ENCODE measurements around the gene TXNDC2. TPM values are rescaled to one million over a fixed set of nuclear protein-coding genes. Genes with fewer than 3 reads are reported as not detected.

The TXNDC2 gene
- total RNA-seq, 1 experiment from 2014 or later: 0.12 TPM

DNA sequence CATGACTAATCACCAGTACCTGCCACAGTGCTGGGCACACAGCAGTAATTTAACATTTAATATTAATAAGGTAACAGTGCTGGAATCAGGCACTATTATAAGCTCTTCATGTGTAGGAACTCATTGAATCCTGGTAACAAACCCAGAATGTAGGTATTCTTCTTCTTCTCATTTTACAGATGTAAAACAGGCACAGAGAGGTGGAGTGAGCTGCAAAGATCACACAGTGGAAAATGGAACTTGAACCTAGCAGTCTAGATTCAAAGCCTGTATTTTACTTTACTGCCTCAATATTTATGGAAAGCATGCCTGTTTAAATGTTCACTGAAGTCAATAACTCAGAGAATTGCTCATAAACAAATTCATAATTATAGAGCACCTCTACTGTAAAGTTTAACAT is 24.3 kb downstream of the TXNDC2 start:
- H3K9me2 ChIP-seq (ENCODE audit: insufficient read depth): no peaks in the 10 kb centered on the region
- no peak for DNase-seq (ENCODE audit: low read depth, low spot score)
- H3K4me3 ChIP-seq (replicated peaks in 1 of 2; ENCODE audit: low read depth in 1 of 2, low read length in 2 of 2): no peak overlapping the region
- no peaks in the 10 kb centered on the region for H3K36me3 ChIP-seq (ENCODE audit: control insufficient read depth in 1 of 2, insufficient read depth in 2 of 2, low read length in 2 of 2)
- ChIA-PET POLR2A (no interaction called here), CTCF (no interaction called here), RAD21 (ENCODE audit: low non-redundant PET in 1 of 2, low total read pairs in 2 of 2, uncharacterized antibody in 2 of 2, unreplicated experiment in 2 of 2) (no interaction called here)
- H3K27ac ChIP-seq (ENCODE audit: low read depth, low read length): no peak overlapping the region
- peaks cover 6% of the 10 kb centered on the region for H3K79me2 ChIP-seq (ENCODE audit: insufficient read depth, low read length)
- H3K4me2 ChIP-seq (ENCODE audit: low read length): no peak overlapping the region
- H3K27me3 ChIP-seq (ENCODE audit: insufficient read depth, low read length): no peaks in the 10 kb centered on the region
- BruUV-seq (replicated peaks): no TSS peak
- no peak overlapping the region for H3K9ac ChIP-seq (ENCODE audit: low read length)
- peaks cover 4 to 9% of the 10 kb centered on the region in 2 experiments; a peak in 3 of 4 replicates for H3K4me1 ChIP-seq (ENCODE audit: control insufficient read depth in 1 of 2, insufficient read depth in 2 of 2, low read length in 2 of 2)
- H2AFZ ChIP-seq (ENCODE audit: low read depth, low read length, poor library complexity, severe bottlenecking): no peak overlapping the region
- intact Hi-C loops (cut with micrococcal nuclease): loop anchor here (10.0 kb wide), 1 partner anchor 295 kb away; the partner anchor contains the start of gene PPP4R1
- H3K9me3 ChIP-seq (ENCODE audit: control insufficient read depth in 1 of 2, insufficient read depth in 1 of 2, low read depth in 1 of 2, low read length in 2 of 2): no peaks in the 10 kb centered on the region
- ATAC-seq: no peak
- TF ChIP-seq SP1 (IDR thresholded peaks at IDR 0.05; ENCODE audit: low read depth) (no peak), SRF (IDR thresholded peaks at IDR 0.05; ENCODE audit: low read depth) (no peak), TCF7L2 (IDR thresholded peaks at IDR 0.05; ENCODE audit: borderline replicate concordance, extremely low read depth, insufficient read depth, insufficient read length) (no peak), ZFX (IDR thresholded peaks at IDR 0.05) (no peak), SIN3A (IDR thresholded peaks at IDR 0.05; ENCODE audit: low read depth) (no peak), ZNF274 (IDR thresholded peaks at IDR 0.05; ENCODE audit: low read depth, low read length) (no peak), POLR2A (IDR thresholded peaks at IDR 0.05; ENCODE audit: borderline replicate concordance, extremely low read depth, insufficient read depth, insufficient read length) (no peak)
- H4K20me1 ChIP-seq (ENCODE audit: insufficient read depth): peaks cover 1% of the 10 kb centered on the region; the same call in 1 of the 2 replicates

DNA sequence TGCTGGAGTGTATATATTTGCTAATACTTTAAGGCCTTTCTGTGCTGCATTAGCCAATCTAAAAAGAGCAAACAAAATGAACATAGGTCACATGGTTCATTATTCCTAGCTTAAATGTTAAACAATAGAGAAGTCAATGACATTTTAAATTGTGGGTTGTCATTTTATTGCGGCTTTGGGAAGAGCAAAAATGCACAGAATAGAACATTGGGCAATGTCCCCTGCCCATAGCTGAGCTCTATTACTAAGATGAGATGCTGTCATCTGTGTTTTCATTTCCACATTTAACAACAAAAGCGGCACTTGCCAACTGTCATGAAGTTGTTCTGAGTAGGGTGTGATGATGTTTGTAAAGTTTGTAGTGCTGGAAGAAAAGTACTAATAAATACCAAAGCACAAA is 24.9 kb downstream of the TXNDC2 start:
- POLR2A ChIA-PET: no interaction called here
- no peak overlapping the region for H3K4me3 ChIP-seq (replicated peaks in 1 of 2; ENCODE audit: low read depth in 1 of 2, low read length in 2 of 2)
- no peaks in the 10 kb centered on the region for H3K9me3 ChIP-seq (ENCODE audit: control insufficient read depth in 1 of 2, insufficient read depth in 1 of 2, low read depth in 1 of 2, low read length in 2 of 2)
- ATAC-seq (no peak), DNase-seq (ENCODE audit: low read depth, low spot score) (no peak)
- intact Hi-C loops (cut with micrococcal nuclease): loop anchor here (10.0 kb wide), 1 partner anchor 296 kb away; the partner anchor contains the start of gene PPP4R1
- peaks cover 11% of the 10 kb centered on the region for H3K79me2 ChIP-seq (ENCODE audit: insufficient read depth, low read length)
- BruUV-seq (replicated peaks): no TSS peak
- peaks cover 7% of the 10 kb centered on the region; the same call in 1 of the 2 replicates for H4K20me1 ChIP-seq (ENCODE audit: insufficient read depth)
- H3K4me1 ChIP-seq (ENCODE audit: control insufficient read depth in 1 of 2, insufficient read depth in 2 of 2, low read length in 2 of 2): peaks cover 6 to 13% of the 10 kb centered on the region in 2 experiments; a peak in 3 of 4 replicates
- no peaks in the 10 kb centered on the region for H3K36me3 ChIP-seq (ENCODE audit: control insufficient read depth in 1 of 2, insufficient read depth in 2 of 2, low read length in 2 of 2)
- CTCF ChIA-PET: no interaction called here
- no peak overlapping the region for H2AFZ ChIP-seq (ENCODE audit: low read depth, low read length, poor library complexity, severe bottlenecking)
- no peak overlapping the region for H3K9ac ChIP-seq (ENCODE audit: low read length)
- RAD21 ChIA-PET (ENCODE audit: low non-redundant PET in 1 of 2, low total read pairs in 2 of 2, uncharacterized antibody in 2 of 2, unreplicated experiment in 2 of 2): no interaction called here
- H3K4me2 ChIP-seq (ENCODE audit: low read length): no peak overlapping the region
- H3K27ac ChIP-seq (ENCODE audit: low read depth, low read length): no peak overlapping the region
- no peaks in the 10 kb centered on the region for H3K9me2 ChIP-seq (ENCODE audit: insufficient read depth)
- H3K27me3 ChIP-seq (ENCODE audit: insufficient read depth, low read length): no peaks in the 10 kb centered on the region
- no peak for TF ChIP-seq CBX3 (IDR thresholded peaks at IDR 0.05; ENCODE audit: low read depth)
- no peak for TF ChIP-seq REST (IDR thresholded peaks at IDR 0.05; ENCODE audit: low read depth)
- TF ChIP-seq, protein P1, sequence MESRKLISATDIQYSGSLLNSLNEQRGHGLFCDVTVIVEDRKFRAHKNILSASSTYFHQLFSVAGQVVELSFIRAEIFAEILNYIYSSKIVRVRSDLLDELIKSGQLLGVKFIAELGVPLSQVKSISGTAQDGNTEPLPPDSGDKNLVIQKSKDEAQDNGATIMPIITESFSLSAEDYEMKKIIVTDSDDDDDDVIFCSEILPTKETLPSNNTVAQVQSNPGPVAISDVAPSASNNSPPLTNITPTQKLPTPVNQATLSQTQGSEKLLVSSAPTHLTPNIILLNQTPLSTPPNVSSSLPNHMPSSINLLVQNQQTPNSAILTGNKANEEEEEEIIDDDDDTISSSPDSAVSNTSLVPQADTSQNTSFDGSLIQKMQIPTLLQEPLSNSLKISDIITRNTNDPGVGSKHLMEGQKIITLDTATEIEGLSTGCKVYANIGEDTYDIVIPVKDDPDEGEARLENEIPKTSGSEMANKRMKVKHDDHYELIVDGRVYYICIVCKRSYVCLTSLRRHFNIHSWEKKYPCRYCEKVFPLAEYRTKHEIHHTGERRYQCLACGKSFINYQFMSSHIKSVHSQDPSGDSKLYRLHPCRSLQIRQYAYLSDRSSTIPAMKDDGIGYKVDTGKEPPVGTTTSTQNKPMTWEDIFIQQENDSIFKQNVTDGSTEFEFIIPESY (IDR thresholded peaks at IDR 0.05; ENCODE audit: extremely low read depth, insufficient replicate concordance, low read length): no peak
- TF ChIP-seq, protein P2, sequence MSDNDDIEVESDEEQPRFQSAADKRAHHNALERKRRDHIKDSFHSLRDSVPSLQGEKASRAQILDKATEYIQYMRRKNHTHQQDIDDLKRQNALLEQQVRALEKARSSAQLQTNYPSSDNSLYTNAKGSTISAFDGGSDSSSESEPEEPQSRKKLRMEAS (IDR thresholded peaks at IDR 0.05): no peak
- TF ChIP-seq YY1 (IDR thresholded peaks at IDR 0.05; ENCODE audit: extremely low read depth, insufficient replicate concordance, low read depth, low read length): no peak
- TF ChIP-seq SP1 (IDR thresholded peaks at IDR 0.05; ENCODE audit: low read depth): no peak
- TF ChIP-seq ZNF274 (IDR thresholded peaks at IDR 0.05; ENCODE audit: low read depth, low read length): no peak

Data from HCT116 (cell line).